SK-N-SH (cell line): ENCODE results near the gene CUL1. TPM values are rescaled to one million over a fixed set of nuclear protein-coding genes. Genes with fewer than 3 reads are reported as not detected.

Experiments
- CTCF ChIA-PET: fragments of 300-600, 350-600 bp; formaldehyde crosslinking; extraction: SDS; loops from one replicate; lab custom pipeline; 2021; lab: Yijun Ruan, JAX
- POLR2A ChIA-PET: fragments of 350-600 bp; sonication (Branson Sonifier 250); formaldehyde crosslinking; extraction: SDS; loops from one replicate; lab custom pipeline; 2020; ENCODE audit warnings: antibody characterized with exemption, inconsistent platforms; lab: Yijun Ruan, JAX
- DNase-seq: peaks from one replicate; pipeline ENCODE4 v3.0.0; 2012
- H2AFZ ChIP-seq: fragments of 200-600 bp; sonication (generic); 2 replicates; pipeline ENCODE4 v1.8.1; 2016; ENCODE audit warnings: antibody characterized with exemption, mild to moderate bottlenecking, low read depth
- H3F3A ChIP-seq: fragments of 200-600 bp; sonication (generic); replicated peaks from 2 replicates; pipeline ENCODE3; 2016; ENCODE audit warnings: antibody characterized with exemption, mild to moderate bottlenecking; ENCODE audit not compliant: insufficient read depth
- H3K27ac ChIP-seq, 2 experiments: fragments of 200-500 bp in 1 of 2; fragments of 200-600 bp in 1 of 2; sonication (Bioruptor generic) in 1 of 2; sonication (generic), shearing (Covaris generic) in 1 of 2; 2 replicates each; pipeline versions ENCODE4 v1.5.1 to v1.6.1; 2014 to 2016; ENCODE audit warnings: low read depth in 2 of 2, inconsistent platforms in 1 of 2, low read length in 1 of 2, mild to moderate bottlenecking in 1 of 2, mixed read lengths in 1 of 2
- H3K27me3 ChIP-seq: fragments of 200-600 bp; sonication (generic), shearing (Covaris generic); 2 replicates; pipeline ENCODE4 v1.6.1; 2016; ENCODE audit warnings: mixed run types; ENCODE audit not compliant: insufficient read depth
- H3K36me3 ChIP-seq, 2 experiments: fragments of 200-500 bp in 1 of 2; fragments of 200-600 bp in 1 of 2; sonication (Bioruptor generic) in 1 of 2; sonication (generic) in 1 of 2; replicated peaks in 1 of 2; 2 replicates each; pipeline versions ENCODE3 to v1.5.1; 2014 to 2016; ENCODE audit warnings: low read length in 1 of 2, mild to moderate bottlenecking in 1 of 2; ENCODE audit not compliant: insufficient read depth in 2 of 2, control insufficient read depth in 1 of 2
- H3K4me1 ChIP-seq, 2 experiments: fragments of 200-500 bp in 1 of 2; fragments of 200-600 bp in 1 of 2; sonication (Bioruptor generic) in 1 of 2; sonication (generic), shearing (Covaris generic) in 1 of 2; 2 replicates each; pipeline versions ENCODE4 v1.5.1 to v1.6.1; 2014 to 2016; ENCODE audit warnings: low read depth in 1 of 2, low read length in 1 of 2, mixed run types in 1 of 2; ENCODE audit not compliant: insufficient read depth in 2 of 2, control insufficient read depth in 1 of 2
- H3K4me2 ChIP-seq: fragments of 200-600 bp; sonication (generic), shearing (Covaris generic); 2 replicates; pipeline ENCODE4 v1.6.1; 2017; ENCODE audit warnings: mixed run types
- H3K4me3 ChIP-seq, 2 experiments: fragments of 200-500 bp in 1 of 2; fragments of 200-600 bp in 1 of 2; sonication (Bioruptor generic) in 1 of 2; sonication (generic), shearing (Covaris generic) in 1 of 2; 2 replicates each; pipeline versions ENCODE4 v1.5.1 to v1.8.1; 2014 to 2016; ENCODE audit warnings: low read depth in 2 of 2, inconsistent platforms in 1 of 2, low read length in 1 of 2, mild to moderate bottlenecking in 1 of 2, mixed read lengths in 1 of 2, moderate library complexity in 1 of 2
- H3K79me2 ChIP-seq: fragments of 200-600 bp; sonication (generic); 2 replicates; pipeline ENCODE4 v1.8.1; 2017; ENCODE audit warnings: mild to moderate bottlenecking; ENCODE audit not compliant: insufficient read depth
- H3K9ac ChIP-seq: fragments of 200-600 bp; sonication (generic); 2 replicates; pipeline ENCODE4 v1.6.1; 2017; ENCODE audit warnings: mixed run types
- H3K9me2 ChIP-seq: fragments of 200-600 bp; sonication (generic); 2 replicates; pipeline ENCODE4 v1.6.1; 2017; ENCODE audit warnings: mixed run types
- H3K9me3 ChIP-seq: fragments of 200-600 bp; sonication (generic); 2 replicates; pipeline ENCODE4 v1.6.1; 2017; ENCODE audit warnings: mixed run types, mild to moderate bottlenecking, moderate library complexity
- H4K20me1 ChIP-seq: fragments of 200-600 bp; sonication (generic); 2 replicates; pipeline ENCODE4 v1.6.1; 2017; ENCODE audit warnings: mild to moderate bottlenecking, mixed run types; ENCODE audit not compliant: insufficient read depth
- CHD2 ChIP-seq: fragments of 150-350 bp; IDR thresholded peaks from 2 replicates; pipeline ENCODE4 v1.6.1; 2018; ENCODE audit warnings: low read length; ENCODE audit not compliant: partially characterized antibody
- EZH2phosphoT487 ChIP-seq: fragments of 200-600 bp; sonication (generic); IDR thresholded peaks from 2 replicates; pipeline ENCODE4 v1.6.1; 2017; ENCODE audit warnings: low read depth, mixed run types, mild to moderate bottlenecking, antibody characterized with exemption, moderate library complexity, borderline replicate concordance
- FOXJ3 ChIP-seq: sonication (generic); formaldehyde crosslinking; IDR thresholded peaks from 2 replicates; pipeline ENCODE4 v1.5.1; 2020; ENCODE audit warnings: mild to moderate bottlenecking, missing genetic modification reagents
- FOXM1 ChIP-seq: IDR thresholded peaks from 2 replicates; pipeline ENCODE4 v1.4.0; 2012; ENCODE audit warnings: low read depth, mild to moderate bottlenecking
- GABPA ChIP-seq: IDR thresholded peaks from 2 replicates; pipeline ENCODE4 v1.4.0; 2012; ENCODE audit warnings: low read depth, mild to moderate bottlenecking
- IRF3 ChIP-seq: fragments of 150-350 bp; IDR thresholded peaks from 2 replicates; pipeline ENCODE4 v1.6.1; 2016; ENCODE audit warnings: mild to moderate bottlenecking, low read depth, low read length
- MEF2A ChIP-seq: IDR thresholded peaks from 2 replicates; pipeline ENCODE4 v1.4.0; 2012; ENCODE audit warnings: low read depth, borderline replicate concordance
- MXI1 ChIP-seq: IDR thresholded peaks from 2 replicates; pipeline ENCODE4 v1.6.1; 2012; ENCODE audit warnings: mild to moderate bottlenecking, low read depth, low read length, improper control_type of control experiment
- PBX3 ChIP-seq: IDR thresholded peaks from 2 replicates; pipeline ENCODE4; 2012
- RCOR1 ChIP-seq: fragments of 150-350 bp; IDR thresholded peaks from 2 replicates; pipeline ENCODE4 v1.6.1; 2017; ENCODE audit warnings: antibody characterized with exemption, low read length
- RXRA ChIP-seq: IDR thresholded peaks from 2 replicates; pipeline ENCODE4 v1.4.0; 2012; ENCODE audit warnings: low read depth, mild to moderate bottlenecking, borderline replicate concordance
- SIN3A ChIP-seq: IDR thresholded peaks from 2 replicates; pipeline ENCODE4 v1.6.1; 2012; ENCODE audit warnings: low read depth, mild to moderate bottlenecking, low read length, moderate library complexity, borderline replicate concordance
- SMC3 ChIP-seq: IDR thresholded peaks from 2 replicates; pipeline ENCODE4 v1.6.1; 2012; ENCODE audit warnings: low read depth, low read length, improper control_type of control experiment
- TAF1 ChIP-seq: IDR thresholded peaks from 2 replicates; pipeline ENCODE4 v1.6.1; 2012; ENCODE audit warnings: low read depth, mild to moderate bottlenecking, low read length, moderate library complexity, borderline replicate concordance
- USF2 ChIP-seq: fragments of 150-350 bp; IDR thresholded peaks from 2 replicates; pipeline ENCODE4 v1.6.1; 2017; ENCODE audit warnings: antibody characterized with exemption, low read length, low read depth, borderline replicate concordance
- YY1 ChIP-seq: IDR thresholded peaks from 2 replicates; pipeline ENCODE4 v1.4.0; 2012; ENCODE audit warnings: low read depth, mild to moderate bottlenecking
- WGBS: methylation state at CpG from one replicate; pipeline ENCODE4 v1.1.6; 2017; ENCODE audit warnings: low lambda C conversion rate; 5-methylcytosine and 5-hydroxymethylcytosine counted together
- polyA plus RNA-seq, 3 experiments: library from polyadenylated mRNA; depleted of rRNA; stranded (reverse); fragments of >200 nt; gene quantifications; 2 replicates each; pipeline ENCODE4 v1.2.3, GENCODE V29; 2012
- TF ChIP-seq, protein P1 (sequence below): IDR thresholded peaks from 2 replicates; pipeline ENCODE4 v1.4.0; 2012; ENCODE audit warnings: low read depth, borderline replicate concordance
- TF ChIP-seq, protein P2 (sequence below): IDR thresholded peaks from 2 replicates; pipeline ENCODE4 v1.4.0; 2012; ENCODE audit warnings: low read depth
- TF ChIP-seq, protein P3 (sequence below): IDR thresholded peaks from 2 replicates; pipeline ENCODE4 v1.6.1; 2012; ENCODE audit warnings: mild to moderate bottlenecking, low read depth, low read length, moderate library complexity

Gene CUL1
- polyA plus RNA-seq, 1 of the 3 experiments (the other 2 are of a cell fraction) = 45.2 TPM

GRCh38 chr7:148849393-148850098 is 150.8 kb downstream of the CUL1 start:
- Histone ChIP-seq H3K9me2 (no peaks in the 10 kb centered on the region), H3K9me3 (no peaks in the 10 kb centered on the region), H3F3A (no peaks in the 10 kb centered on the region), H3K4me3 (no peak overlapping the region), H4K20me1 (peaks cover 73% of the 10 kb centered on the region; the same call in 1 of the 2 replicates), H3K4me1 (peaks cover 26 to 43% of the 10 kb centered on the region in 2 experiments), H2AFZ (no peak overlapping the region), H3K4me2 (peak overlapping the region; percentile 32), H3K9ac (no peak overlapping the region), H3K79me2 (peaks cover 100% of the 10 kb centered on the region), H3K27me3 (no peaks in the 10 kb centered on the region), H3K36me3 (peaks cover 0 to 8% of the 10 kb centered on the region in 2 experiments), H3K27ac (no peak overlapping the region)
- CTCF ChIA-PET = interaction anchor here (1.4 kb wide), 1 partner anchor 92 kb away, joined by 4 read pairs; no protein-coding TSS in a partner anchor
- no peak for TF ChIP-seq TAF1
- no peak for TF ChIP-seq GABPA
- TF ChIP-seq SIN3A = no peak
- TF ChIP-seq CHD2 = no peak
- TF ChIP-seq, protein P1, sequence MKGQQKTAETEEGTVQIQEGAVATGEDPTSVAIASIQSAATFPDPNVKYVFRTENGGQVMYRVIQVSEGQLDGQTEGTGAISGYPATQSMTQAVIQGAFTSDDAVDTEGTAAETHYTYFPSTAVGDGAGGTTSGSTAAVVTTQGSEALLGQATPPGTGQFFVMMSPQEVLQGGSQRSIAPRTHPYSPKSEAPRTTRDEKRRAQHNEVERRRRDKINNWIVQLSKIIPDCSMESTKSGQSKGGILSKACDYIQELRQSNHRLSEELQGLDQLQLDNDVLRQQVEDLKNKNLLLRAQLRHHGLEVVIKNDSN = no peak
- no peak for TF ChIP-seq MXI1
- TF ChIP-seq, protein P2, sequence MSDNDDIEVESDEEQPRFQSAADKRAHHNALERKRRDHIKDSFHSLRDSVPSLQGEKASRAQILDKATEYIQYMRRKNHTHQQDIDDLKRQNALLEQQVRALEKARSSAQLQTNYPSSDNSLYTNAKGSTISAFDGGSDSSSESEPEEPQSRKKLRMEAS = no peak
- TF ChIP-seq USF2 = no peak
- TF ChIP-seq PBX3 = no peak
- TF ChIP-seq YY1 = no peak
- TF ChIP-seq, protein P3, sequence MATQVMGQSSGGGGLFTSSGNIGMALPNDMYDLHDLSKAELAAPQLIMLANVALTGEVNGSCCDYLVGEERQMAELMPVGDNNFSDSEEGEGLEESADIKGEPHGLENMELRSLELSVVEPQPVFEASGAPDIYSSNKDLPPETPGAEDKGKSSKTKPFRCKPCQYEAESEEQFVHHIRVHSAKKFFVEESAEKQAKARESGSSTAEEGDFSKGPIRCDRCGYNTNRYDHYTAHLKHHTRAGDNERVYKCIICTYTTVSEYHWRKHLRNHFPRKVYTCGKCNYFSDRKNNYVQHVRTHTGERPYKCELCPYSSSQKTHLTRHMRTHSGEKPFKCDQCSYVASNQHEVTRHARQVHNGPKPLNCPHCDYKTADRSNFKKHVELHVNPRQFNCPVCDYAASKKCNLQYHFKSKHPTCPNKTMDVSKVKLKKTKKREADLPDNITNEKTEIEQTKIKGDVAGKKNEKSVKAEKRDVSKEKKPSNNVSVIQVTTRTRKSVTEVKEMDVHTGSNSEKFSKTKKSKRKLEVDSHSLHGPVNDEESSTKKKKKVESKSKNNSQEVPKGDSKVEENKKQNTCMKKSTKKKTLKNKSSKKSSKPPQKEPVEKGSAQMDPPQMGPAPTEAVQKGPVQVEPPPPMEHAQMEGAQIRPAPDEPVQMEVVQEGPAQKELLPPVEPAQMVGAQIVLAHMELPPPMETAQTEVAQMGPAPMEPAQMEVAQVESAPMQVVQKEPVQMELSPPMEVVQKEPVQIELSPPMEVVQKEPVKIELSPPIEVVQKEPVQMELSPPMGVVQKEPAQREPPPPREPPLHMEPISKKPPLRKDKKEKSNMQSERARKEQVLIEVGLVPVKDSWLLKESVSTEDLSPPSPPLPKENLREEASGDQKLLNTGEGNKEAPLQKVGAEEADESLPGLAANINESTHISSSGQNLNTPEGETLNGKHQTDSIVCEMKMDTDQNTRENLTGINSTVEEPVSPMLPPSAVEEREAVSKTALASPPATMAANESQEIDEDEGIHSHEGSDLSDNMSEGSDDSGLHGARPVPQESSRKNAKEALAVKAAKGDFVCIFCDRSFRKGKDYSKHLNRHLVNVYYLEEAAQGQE = no peak
- no peak for TF ChIP-seq MEF2A
- no peak for TF ChIP-seq EZH2phosphoT487
- TF ChIP-seq RXRA = no peak
- TF ChIP-seq IRF3 = no peak
- no peak for TF ChIP-seq FOXM1
- TF ChIP-seq RCOR1 = no peak
- TF ChIP-seq SMC3 = no peak
- no peak for TF ChIP-seq FOXJ3 (CRISPR knock-in tag)
- 85% methylated on average over 7 of the region's 7 CpGs for WGBS
- POLR2A ChIA-PET = no interaction called here
- DNase-seq = no peak
